Mucosa of descending colon (tissue), 3 donors: ENCODE results near the gene PAK4. TPM values are rescaled to one million over a fixed set of nuclear protein-coding genes. Genes with fewer than 3 reads are reported as not detected.

Experiments used
- ATAC-seq: fragments of 200-7000 bp; cut with Tn5 transposase; one replicate; pipeline ENCODE4 v1.9.1; 2020; ENCODE audit warnings: mild to moderate bottlenecking, moderate library complexity
- DNase-seq, 3 donors: peaks; one replicate each; pipeline ENCODE4 v3.0.0-alpha.2; 2020
- H3K36me3 ChIP-seq: fragments of 200-600 bp; one replicate; pipeline ENCODE4 v1.8.0; 2021; ENCODE audit warnings: low read depth, mild to moderate bottlenecking
- H3K4me1 ChIP-seq: fragments of 200-600 bp; one replicate; pipeline ENCODE4 v1.8.0; 2021; ENCODE audit warnings: low read depth, mild to moderate bottlenecking
- H3K4me3 ChIP-seq: fragments of 200-600 bp; one replicate; pipeline ENCODE4 v1.8.0; 2021; ENCODE audit warnings: mild to moderate bottlenecking
- H3K9me3 ChIP-seq: fragments of 200-600 bp; one replicate; pipeline ENCODE4 v1.8.0; 2021; ENCODE audit warnings: mild to moderate bottlenecking
- intact Hi-C, 2 donors: fragments of 100-400 bp; cut with DNase I in 1 of 2; cut with micrococcal nuclease in 1 of 2; formaldehyde crosslinking; loops; one replicate each; pipeline versions ENCODE4 v1.11.0 to v1.11.1; 2022; cut with DNase I, micrococcal nuclease
- total RNA-seq, 3 donors: library from RNA; stranded (reverse); fragmentation: NEBNext Ultra II Directional in 2 of 3; extraction: Animal tissue kit (Norgen Biotek cat#: 25700) in 2 of 3; gene quantifications; one replicate each; pipeline versions ENCODE4 v1.2.1 to v1.2.4, GENCODE V29; 2021 to 2023
- TF ChIP-seq, protein P1 (sequence below): fragments of 200-600 bp; IDR thresholded peaks from one replicate; pipeline ENCODE4 v1.8.0; 2022; ENCODE audit warnings: antibody characterized with exemption, mild to moderate bottlenecking
- donor health status: DM: no; HTN: no; CAD: no; lungs with moderate emphysema.
- donor health status: DM: no; HTN: no; CAD: no.
- donor health status: DM: no; HTN: yes; CAD: no.

The PAK4 gene
- total RNA-seq, 3 donors from 2014 or later, result 54.4 to 116 (median 76.5) TPM

- intact Hi-C loops, result no loop called here
- Histone ChIP-seq H3K9me3 (no peaks in the 10 kb centered on the region), H3K4me3 (no peak overlapping the region), H3K36me3 (no peaks in the 10 kb centered on the region), H3K4me1 (peaks cover 3% of the 10 kb centered on the region)
- no peak for DNase-seq
- no peak for ATAC-seq
- TF ChIP-seq, protein P1, sequence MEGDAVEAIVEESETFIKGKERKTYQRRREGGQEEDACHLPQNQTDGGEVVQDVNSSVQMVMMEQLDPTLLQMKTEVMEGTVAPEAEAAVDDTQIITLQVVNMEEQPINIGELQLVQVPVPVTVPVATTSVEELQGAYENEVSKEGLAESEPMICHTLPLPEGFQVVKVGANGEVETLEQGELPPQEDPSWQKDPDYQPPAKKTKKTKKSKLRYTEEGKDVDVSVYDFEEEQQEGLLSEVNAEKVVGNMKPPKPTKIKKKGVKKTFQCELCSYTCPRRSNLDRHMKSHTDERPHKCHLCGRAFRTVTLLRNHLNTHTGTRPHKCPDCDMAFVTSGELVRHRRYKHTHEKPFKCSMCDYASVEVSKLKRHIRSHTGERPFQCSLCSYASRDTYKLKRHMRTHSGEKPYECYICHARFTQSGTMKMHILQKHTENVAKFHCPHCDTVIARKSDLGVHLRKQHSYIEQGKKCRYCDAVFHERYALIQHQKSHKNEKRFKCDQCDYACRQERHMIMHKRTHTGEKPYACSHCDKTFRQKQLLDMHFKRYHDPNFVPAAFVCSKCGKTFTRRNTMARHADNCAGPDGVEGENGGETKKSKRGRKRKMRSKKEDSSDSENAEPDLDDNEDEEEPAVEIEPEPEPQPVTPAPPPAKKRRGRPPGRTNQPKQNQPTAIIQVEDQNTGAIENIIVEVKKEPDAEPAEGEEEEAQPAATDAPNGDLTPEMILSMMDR, result no peak
Observed at GRCh38 chr19:39082745-39083598, 42.6 kb upstream of the PAK4 start.

DNA sequence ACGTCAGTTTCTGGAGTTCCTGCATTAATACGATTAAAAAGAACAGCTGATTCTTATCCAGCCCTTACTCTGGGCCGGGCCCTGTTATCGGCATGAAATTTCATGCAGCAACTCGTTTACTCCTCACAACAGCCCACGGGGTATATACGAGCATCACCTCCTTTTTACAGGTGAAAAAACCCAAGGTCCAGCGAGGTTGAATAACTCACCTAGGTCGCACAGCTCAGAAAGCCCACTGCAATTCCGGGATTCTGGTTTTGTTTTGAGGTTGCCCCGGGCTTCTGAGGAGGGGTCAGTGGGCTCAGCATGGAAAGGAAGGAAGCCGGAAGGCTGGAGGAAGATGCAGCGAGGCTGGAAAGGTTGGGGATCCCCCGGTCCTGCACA, 42.0 kb upstream of the PAK4 start:
- no peak for ATAC-seq
- peaks cover 3% of the 10 kb centered on the region for H3K4me1 ChIP-seq
- no peaks in the 10 kb centered on the region for H3K9me3 ChIP-seq
- no peaks in the 10 kb centered on the region for H3K36me3 ChIP-seq
- intact Hi-C loops, result no loop called here
- H3K4me3 ChIP-seq, result no peak overlapping the region
- TF ChIP-seq, protein P1, result no peak
- no peak for DNase-seq

- Histone ChIP-seq H3K4me1 (peaks cover 3% of the 10 kb centered on the region), H3K9me3 (no peaks in the 10 kb centered on the region), H3K4me3 (no peak within 1 kb of the TSS), H3K36me3 (no peaks in the 10 kb centered on the region)
- no peak for DNase-seq
- TF ChIP-seq, protein P1, result no peak
- intact Hi-C loops, result no loop called here
- no peak for ATAC-seq
Observed at GRCh38 chr19:39083983-39084731, 41.4 kb upstream of the PAK4 start, which contains the start of gene ACP7. TSS of gene ACP7 (plus strand) at chr19:39084368. CDS start at chr19:39085270, 902 bp downstream.

DNA sequence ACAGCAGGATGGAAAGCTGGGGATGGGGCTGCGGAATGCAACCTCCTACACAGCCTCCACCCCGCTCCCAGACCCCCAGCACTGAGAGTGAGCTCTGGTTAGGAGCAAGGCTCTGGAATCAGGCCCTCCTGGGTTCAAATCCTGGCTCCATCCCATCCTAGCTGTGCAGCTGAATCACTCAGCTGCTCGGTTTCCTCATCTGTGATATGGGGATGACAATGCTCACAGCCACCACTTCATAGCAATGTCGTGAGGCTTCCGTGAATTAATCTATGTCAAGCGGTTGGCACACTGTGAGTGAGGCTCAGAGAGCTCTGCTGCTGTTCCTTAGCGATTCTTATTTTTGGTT, 40.9 kb upstream of the PAK4 start:
- TF ChIP-seq, protein P1, result no peak
- H3K4me3 ChIP-seq, result no peak overlapping the region
- no peaks in the 10 kb centered on the region for H3K36me3 ChIP-seq
- H3K9me3 ChIP-seq, result no peaks in the 10 kb centered on the region
- ATAC-seq (no peak), DNase-seq (no peak)
- intact Hi-C loops, result no loop called here
- H3K4me1 ChIP-seq, result peaks cover 3% of the 10 kb centered on the region

DNA sequence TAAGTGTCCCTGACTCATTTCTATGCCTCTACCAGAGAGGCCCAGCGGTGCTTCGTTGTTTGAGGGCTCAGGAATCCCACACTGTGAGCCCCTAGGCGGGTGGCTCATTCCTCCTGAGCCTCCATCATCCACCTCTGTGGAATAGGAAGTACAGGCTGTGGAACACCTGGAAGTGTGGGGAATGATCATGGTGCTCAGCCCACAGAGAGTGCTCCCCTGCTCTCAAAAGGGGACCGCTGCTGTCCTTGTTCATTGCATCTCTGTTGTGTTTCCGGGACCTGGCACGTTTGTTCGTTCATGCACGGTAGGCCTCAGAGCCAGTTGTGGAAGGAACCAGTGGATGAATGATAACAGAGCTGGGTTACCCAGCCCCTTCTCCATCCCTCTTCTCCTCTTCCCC, 40.2 kb upstream of the PAK4 start:
- DNase-seq (no peak), ATAC-seq (no peak)

More for the DNA sequence above, 40.2 kb upstream of the PAK4 start:
- Histone ChIP-seq H3K9me3 (no peaks in the 10 kb centered on the region), H3K4me3 (no peak overlapping the region), H3K36me3 (no peaks in the 10 kb centered on the region), H3K4me1 (peaks cover 3% of the 10 kb centered on the region)
- intact Hi-C loops, result no loop called here
- TF ChIP-seq, protein P1, result no peak
